ACC112 (cell line): Measurements from ENCODE around the gene RRP1B.

Experiments
- H2AFZ ChIP-seq: fragments of 200-600 bp; sonication (generic); one replicate; pipeline ENCODE4 v1.6.0; 2017; ENCODE audit warnings: antibody characterized with exemption, low read length; ENCODE audit not compliant: unreplicated experiment
- H3K27ac ChIP-seq: fragments of 200-600 bp; sonication (generic); 2 replicates; pipeline ENCODE4 v1.5.1; 2014; ENCODE audit warnings: low read depth, mild to moderate bottlenecking, antibody characterized with exemption, low read length, moderate library complexity
- H3K27me3 ChIP-seq: fragments of 200-600 bp; sonication (generic); 2 replicates; pipeline ENCODE4 v1.6.1; 2014; ENCODE audit warnings: mild to moderate bottlenecking, antibody characterized with exemption, low read length, moderate library complexity, mixed read lengths; ENCODE audit not compliant: insufficient read depth
- H3K36me3 ChIP-seq: fragments of 200-600 bp; sonication (generic); 2 replicates; pipeline ENCODE4 v1.6.1; 2016; ENCODE audit warnings: mild to moderate bottlenecking, antibody characterized with exemption, low read length, moderate library complexity, mixed read lengths; ENCODE audit not compliant: insufficient read depth
- H3K4me1 ChIP-seq: fragments of 200-600 bp; sonication (generic); one replicate; pipeline ENCODE4 v1.6.1; 2016; ENCODE audit warnings: low read length, mixed read lengths; ENCODE audit not compliant: insufficient read depth, unreplicated experiment, control insufficient read depth
- H3K4me3 ChIP-seq: fragments of 200-600 bp; sonication (generic); 2 replicates; pipeline ENCODE4 v1.5.1; 2014; ENCODE audit warnings: mild to moderate bottlenecking, low read depth, low read length
- H3K79me2 ChIP-seq: fragments of 200-600 bp; sonication (generic); one replicate; pipeline ENCODE4 v1.6.0; 2016; ENCODE audit warnings: low read length; ENCODE audit not compliant: control insufficient read depth, unreplicated experiment, insufficient read depth

The RRP1B gene

DNA sequence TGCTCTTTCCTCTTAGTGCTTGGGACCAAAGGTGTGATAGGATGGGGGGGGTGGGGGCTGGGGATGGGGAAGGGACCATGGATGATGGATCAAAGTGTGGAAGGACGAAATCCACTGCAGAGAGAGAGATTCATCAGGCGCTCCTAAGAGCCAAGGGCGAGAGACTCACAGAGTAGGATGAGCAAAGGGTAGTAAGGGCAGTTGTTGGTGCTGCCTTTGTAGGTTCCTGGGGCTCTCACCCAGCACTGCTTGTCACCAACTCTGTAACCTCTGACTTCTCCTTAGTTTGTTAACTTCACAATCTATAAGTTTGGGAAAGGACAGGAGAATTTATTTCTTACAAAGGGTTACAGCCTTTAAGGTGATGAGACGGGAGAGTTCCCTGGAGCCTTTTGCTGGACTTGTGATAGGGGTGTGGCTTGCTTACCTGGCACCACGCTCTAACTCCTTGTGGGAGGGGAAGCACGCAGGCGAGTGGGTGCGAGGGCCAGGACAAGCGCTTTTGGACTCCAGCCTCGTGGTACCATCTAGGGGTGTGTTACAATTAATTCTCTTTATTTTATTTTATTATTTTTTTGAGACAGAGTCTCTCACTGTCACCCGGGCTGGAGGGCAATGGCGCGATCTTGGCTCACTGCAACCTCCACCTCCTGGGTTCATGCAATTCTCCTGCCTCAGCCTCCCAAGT, 58.0 kb downstream of the RRP1B start:
- no peak overlapping the region for H3K4me3 ChIP-seq
- H3K27me3 ChIP-seq, result no peaks in the 10 kb centered on the region
- no peak overlapping the region for H3K27ac ChIP-seq
- peaks cover 22% of the 10 kb centered on the region for H3K4me1 ChIP-seq
- no peak overlapping the region for H2AFZ ChIP-seq
- peaks cover 33% of the 10 kb centered on the region for H3K79me2 ChIP-seq
- no peaks in the 10 kb centered on the region for H3K36me3 ChIP-seq

DNA sequence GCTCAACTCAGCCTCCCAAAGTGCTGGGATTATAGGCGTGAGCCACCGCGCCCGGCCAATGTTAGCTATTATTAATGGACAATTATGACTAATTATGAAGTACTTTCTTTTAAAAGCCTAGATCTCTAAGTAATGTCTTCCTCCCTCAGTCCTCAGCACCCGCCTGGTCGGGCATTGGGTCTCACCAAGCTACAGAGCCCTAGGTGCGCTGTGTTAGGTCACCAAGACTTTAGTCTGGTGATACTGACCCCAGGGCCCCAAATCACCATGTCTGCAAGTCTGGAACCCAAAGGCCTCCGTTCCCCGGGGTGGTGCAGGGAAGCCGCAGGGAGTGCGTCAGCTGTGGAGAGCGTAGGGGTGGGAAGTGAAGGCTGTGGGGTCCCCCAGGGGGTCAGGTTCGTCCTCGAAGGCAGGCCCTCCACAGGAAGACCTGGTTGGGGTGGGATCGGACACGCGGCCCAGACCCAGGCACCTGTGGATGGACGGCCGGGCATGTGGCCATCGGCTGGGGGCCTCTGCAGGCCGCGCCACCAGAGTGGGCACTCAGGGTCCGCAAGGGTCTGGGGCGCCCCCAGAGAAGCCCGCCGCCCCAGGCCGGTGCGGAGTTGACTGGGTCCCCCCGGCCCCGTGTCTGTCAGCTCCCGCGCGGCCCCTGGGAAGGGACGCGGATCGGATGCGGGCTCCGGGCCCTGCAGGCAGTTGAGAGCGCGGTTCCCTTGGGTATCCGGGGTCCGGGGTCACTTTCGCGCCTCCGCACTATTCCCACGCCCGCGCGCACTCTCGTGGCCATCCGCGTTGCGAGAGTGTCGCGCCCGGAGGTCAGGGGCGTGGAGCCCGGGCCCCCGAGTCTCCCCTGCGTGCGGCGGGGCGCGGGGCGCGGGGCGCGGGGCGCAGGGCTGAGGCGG, 58.9 kb downstream of the RRP1B start:
- Histone ChIP-seq H3K27me3 (no peaks in the 10 kb centered on the region), H2AFZ (peak overlapping the region; percentile 97), H3K79me2 (peaks cover 40% of the 10 kb centered on the region), H3K4me1 (peaks cover 22% of the 10 kb centered on the region), H3K4me3 (peak overlapping the region; percentile 95), H3K27ac (peak overlapping the region; percentile 29; the same call in 1 of the 2 replicates), H3K36me3 (no peaks in the 10 kb centered on the region)

DNA sequence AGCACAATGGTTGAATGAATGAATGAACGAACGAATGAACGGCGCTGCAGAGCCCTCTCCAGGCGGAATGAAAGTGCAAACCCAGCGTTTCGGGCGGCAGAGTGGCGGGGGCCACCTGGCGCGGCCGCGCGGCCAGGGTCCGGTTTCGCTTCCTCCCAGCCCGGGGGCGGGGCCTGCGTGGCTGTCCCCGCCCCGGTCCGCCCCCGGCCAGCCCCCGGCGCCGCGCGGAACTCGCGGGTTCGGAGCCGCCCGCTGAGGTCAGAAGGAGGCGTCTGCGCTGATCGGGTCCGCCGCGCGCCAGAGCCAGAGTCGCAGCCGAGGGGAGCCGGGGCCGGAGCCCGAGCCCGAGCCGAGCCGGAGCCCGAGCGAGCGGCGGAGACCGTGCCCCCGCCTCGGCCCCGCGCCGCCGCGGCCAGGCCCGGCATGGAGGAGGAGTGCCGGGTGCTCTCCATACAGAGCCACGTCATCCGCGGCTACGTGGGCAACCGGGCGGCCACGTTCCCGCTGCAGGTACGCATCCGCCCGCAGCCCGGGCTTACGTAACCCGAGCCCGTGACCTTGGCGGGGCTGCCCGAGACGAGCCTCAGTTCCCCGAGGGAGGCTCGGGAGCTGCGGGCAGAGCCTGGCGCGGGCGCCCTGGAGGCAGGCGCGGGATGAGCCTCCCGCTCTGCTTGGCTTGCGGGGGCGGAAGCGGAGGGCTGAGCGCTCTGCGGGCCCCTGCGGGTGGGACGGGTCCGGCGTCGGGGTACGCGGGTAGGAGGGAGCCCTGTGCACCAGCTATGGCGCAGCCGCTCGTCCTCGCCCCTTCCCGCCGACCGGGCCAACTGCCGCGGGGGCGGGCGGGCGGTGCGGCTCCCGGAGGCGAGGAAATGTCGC, 59.8 kb downstream of the RRP1B start, which contains the start of gene PDXK:
TSS of gene PDXK (plus strand) at position 258 of the 876 bp plus-strand sequence. CDS start at position 424, 166 bp downstream.
- Histone ChIP-seq H3K4me3 (peak within 1 kb of the TSS; percentile 95), H3K36me3 (no peaks in the 10 kb centered on the region), H3K79me2 (peaks cover 49% of the 10 kb centered on the region), H3K4me1 (peaks cover 22% of the 10 kb centered on the region), H3K27ac (peak within 1 kb of the TSS; percentile 51; the same call in 1 of the 2 replicates), H2AFZ (peak within 1 kb of the TSS; percentile 97), H3K27me3 (no peaks in the 10 kb centered on the region)

DNA sequence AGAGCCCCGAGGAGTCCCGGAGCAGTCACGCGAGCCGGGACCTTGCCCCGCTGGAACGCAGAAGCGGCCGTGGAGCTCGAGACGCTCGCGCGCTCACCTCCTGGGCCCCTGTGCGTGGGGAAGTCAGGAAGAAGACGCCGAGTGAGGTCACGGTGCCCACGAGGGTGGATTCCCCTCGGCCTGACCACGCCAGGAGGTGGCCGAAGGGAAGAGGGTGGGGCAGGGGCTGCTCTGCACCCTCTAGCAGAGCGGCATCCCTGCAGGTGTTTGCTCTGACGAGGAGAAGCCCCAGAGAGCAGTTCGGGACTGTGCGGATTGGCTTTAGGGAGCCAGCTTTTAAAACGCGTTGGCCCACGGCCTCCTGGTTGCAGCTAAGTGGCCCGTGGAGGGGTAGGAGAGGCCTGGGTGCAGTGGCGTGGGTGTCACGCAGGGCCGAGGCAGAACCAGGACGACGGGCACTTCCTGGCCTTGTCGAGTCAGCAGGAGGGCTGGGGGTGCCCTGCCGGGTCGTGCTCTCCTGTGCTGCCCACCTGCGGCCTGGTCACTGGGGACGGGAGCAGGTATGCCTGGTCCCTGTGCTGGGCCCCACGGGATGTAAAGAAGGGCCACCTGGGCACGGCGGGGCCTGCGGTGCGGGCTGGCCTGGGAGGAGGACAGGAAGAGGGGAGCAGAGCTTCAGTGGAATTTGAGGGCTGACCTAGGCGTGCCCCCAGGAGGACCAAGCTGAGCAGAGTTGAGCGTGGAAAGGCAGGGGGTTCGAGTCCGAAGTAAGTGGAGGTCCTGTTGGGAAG, 60.6 kb downstream of the RRP1B start:
- H3K79me2 ChIP-seq, result peaks cover 54% of the 10 kb centered on the region
- peaks cover 24% of the 10 kb centered on the region for H3K4me1 ChIP-seq

DNA sequence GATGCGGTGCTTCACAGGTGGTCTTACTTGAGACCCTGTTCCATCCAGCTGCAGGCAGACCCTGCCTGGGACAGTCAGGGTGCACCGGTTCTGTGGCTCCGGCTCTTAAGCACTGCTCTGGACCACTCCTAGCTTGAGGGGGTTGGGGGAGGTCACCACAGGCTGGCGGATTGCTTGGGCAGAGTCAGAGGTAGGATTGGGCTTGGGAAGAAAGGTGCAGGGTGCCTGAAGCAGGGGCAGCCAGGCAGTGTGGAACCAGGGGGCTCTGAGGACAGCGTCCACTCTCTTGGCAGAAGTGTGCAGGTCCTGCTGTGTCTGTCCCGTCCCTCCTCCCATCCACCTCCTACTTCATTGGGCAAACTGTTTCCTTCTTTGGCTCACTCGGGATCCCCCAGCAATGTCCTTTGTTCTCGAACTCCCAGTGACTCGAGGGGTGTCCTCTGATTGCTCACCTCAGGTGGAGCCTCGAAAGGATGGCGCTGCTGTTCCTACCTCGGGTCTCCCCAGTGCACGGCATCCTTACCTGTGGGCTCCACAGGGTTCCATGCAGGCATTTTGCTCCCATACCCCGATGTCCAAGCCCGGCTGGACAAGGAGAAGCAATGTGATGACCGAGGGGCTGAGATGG, 61.3 kb downstream of the RRP1B start:
- Histone ChIP-seq H3K36me3 (no peaks in the 10 kb centered on the region), H3K27ac (no peak overlapping the region), H3K27me3 (no peaks in the 10 kb centered on the region), H3K4me3 (peak overlapping the region; percentile 95), H3K79me2 (peaks cover 54% of the 10 kb centered on the region), H2AFZ (no peak overlapping the region), H3K4me1 (peaks cover 30% of the 10 kb centered on the region)

More for the DNA sequence above, 60.6 kb downstream of the RRP1B start:
- H2AFZ ChIP-seq, result no peak overlapping the region
- no peaks in the 10 kb centered on the region for H3K36me3 ChIP-seq
- H3K27me3 ChIP-seq, result no peaks in the 10 kb centered on the region
- H3K27ac ChIP-seq, result peak overlapping the region; percentile 51; the same call in 1 of the 2 replicates
- peak overlapping the region; percentile 95 for H3K4me3 ChIP-seq

DNA sequence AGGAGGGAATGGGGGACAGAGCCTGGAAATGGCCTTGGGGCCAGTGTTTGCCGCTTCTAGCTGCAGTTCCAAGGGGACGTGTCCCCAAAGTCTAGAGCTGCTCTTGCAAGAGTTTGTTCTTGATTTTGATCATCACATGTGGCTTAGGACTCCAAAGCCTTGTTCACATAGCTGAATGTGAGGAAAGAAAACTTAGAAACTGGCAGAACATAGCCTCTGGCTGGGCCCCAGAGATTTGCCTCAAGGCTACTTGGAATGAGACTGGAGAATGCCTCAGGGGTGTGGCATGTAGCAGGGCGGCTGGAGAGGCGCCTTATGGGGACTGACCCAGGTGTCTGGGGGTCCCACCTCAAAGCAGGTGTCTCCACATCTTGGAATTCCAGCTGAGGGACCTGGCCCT, 61.8 kb downstream of the RRP1B start:
- Histone ChIP-seq H3K4me1 (peaks cover 35% of the 10 kb centered on the region), H3K4me3 (peak overlapping the region; percentile 95), H2AFZ (no peak overlapping the region), H3K27me3 (no peaks in the 10 kb centered on the region), H3K79me2 (peaks cover 54% of the 10 kb centered on the region), H3K27ac (no peak overlapping the region), H3K36me3 (no peaks in the 10 kb centered on the region)

DNA sequence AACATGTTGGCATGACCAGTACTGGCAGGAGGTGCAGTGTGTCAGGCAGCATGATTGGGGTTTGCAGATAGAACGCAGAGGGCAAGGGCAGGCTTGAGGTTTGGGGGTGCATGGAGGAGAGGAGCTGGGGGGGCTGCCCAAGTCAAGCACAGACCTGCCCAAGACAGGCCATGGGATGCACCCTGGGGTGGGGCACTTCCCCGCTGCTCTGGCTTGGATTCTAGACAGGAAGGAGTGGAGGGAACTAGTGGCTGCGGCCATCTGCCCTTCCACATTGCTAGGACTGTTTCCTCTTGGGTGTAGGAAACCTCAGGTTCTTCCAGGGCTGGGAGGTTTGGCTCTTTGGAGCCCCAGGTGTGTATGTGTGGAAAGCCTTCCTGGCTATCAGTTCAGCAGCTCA, 62.6 kb downstream of the RRP1B start:
- Histone ChIP-seq H3K27me3 (no peaks in the 10 kb centered on the region), H3K27ac (no peak overlapping the region), H3K79me2 (peaks cover 61% of the 10 kb centered on the region), H3K4me1 (peaks cover 43% of the 10 kb centered on the region), H2AFZ (no peak overlapping the region), H3K36me3 (no peaks in the 10 kb centered on the region), H3K4me3 (peak overlapping the region; percentile 95; the same call in 1 of the 2 replicates)

DNA sequence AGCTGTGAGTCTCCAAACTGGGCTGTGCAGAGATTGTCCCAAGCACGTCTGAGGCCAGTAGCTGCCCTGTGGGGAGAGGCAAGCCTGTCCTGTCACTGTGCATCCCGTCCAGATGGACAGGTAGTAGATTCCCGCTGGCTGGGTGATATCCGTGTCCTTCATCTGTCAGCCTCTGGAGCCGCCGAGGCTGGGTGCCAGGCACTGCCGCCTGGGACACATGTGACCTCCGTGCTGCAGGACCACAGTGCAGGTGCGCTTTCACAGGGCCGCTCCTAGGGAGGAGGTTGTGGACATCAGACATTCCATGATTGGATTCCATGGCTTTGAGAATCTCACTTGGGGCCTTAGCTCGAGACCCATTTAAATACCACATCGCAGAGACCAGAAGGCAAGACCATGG, 64.3 kb downstream of the RRP1B start:
- no peak overlapping the region for H2AFZ ChIP-seq
- no peak overlapping the region for H3K27ac ChIP-seq
- H3K4me1 ChIP-seq, result peaks cover 50% of the 10 kb centered on the region
- H3K4me3 ChIP-seq, result no peak overlapping the region
- peaks cover 74% of the 10 kb centered on the region for H3K79me2 ChIP-seq
- H3K27me3 ChIP-seq, result no peaks in the 10 kb centered on the region
- H3K36me3 ChIP-seq, result no peaks in the 10 kb centered on the region

DNA sequence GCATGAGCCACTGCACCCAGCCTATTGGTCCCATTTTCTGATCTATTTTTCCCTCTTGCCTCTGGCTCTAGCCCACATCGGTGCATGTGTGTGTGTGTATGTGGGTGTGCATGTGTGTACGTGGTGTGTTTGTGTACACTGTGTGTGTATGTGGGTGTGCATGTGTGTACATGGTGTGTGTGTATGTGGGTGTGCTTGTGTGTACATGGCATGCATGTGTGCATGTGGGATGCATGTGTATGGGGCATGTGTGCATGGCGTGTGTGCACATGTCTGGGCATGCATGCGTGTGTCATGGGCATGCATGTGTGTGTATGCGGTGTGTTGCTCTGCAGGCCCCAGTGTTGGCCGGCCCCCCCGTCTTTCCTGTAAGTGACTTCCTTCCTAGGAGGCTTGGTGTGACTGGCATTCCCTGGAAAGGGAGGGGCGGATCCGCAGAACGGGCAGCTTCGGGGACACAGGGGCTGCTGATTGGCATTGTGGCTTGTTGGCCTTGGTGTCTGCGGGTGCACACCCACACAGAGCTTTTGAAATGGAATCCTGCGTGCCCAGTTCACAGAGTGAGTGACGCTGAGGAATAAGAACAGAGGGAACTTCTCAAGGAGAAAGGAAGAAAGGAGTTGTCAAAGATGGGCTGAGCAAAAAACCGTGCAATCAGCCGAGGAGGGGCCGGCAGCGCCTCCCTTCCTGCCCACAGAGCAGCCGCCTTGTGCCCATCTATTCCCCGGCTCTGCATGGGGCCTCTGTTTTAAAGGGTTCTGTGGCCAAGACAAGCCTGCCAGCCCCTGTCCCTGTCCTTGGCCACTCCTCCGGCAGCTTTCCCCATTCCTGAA, 67.5 kb downstream of the RRP1B start:
- H3K79me2 ChIP-seq, result peaks cover 73% of the 10 kb centered on the region

More for the DNA sequence above, 67.5 kb downstream of the RRP1B start:
- Histone ChIP-seq H3K27ac (peak overlapping the region; percentile 83; the same call in 1 of the 2 replicates), H3K36me3 (no peaks in the 10 kb centered on the region), H3K4me3 (no peak overlapping the region), H2AFZ (no peak overlapping the region), H3K27me3 (no peaks in the 10 kb centered on the region), H3K4me1 (peaks cover 45% of the 10 kb centered on the region)
